Tibial nerve (tissue), 3 donors: ENCODE measurements around the gene MYO15B.

ENCODE experiments used
- POLR2A ChIP-seq, 2 donors: fragments of 450-650 bp; IDR thresholded peaks; one replicate each; pipeline ENCODE4 v1.6.1; 2017; ENCODE audit warnings: antibody characterized with exemption in 2 of 2, mild to moderate bottlenecking in 2 of 2, moderate library complexity in 2 of 2
- TF ChIP-seq, protein P1 (sequence below), 5 experiments: fragments of 200-600 bp in 3 of 5; fragments of 450-650 bp in 2 of 5; sonication (generic) in 3 of 5; IDR thresholded peaks; one replicate each; pipeline ENCODE4 v1.5.1; 2016 to 2019; ENCODE audit warnings: antibody characterized with exemption in 5 of 5, mild to moderate bottlenecking in 3 of 5, moderate library complexity in 2 of 5

DNA sequence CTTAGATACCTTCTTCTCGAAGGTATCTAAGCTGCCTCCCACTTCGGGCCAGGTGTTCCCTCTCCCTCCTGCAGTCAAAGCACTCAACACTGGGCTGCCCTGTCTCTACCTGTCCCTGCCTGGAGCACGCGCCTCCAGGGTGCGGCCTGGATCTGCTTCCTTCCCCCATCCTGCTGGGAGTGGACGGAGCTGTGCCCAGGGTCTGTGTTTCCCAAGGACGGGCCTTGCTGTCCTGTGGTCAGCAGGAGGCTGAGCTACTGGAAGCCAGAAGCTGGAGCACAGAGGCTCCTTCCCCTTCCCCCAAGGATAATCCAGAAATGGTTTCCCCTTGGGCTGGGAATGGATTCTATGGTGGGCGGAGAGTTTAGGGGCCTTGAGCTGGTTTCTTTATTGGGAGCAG lies 45.4 kb upstream of the MYO15B start:
- TF ChIP-seq, protein P1, sequence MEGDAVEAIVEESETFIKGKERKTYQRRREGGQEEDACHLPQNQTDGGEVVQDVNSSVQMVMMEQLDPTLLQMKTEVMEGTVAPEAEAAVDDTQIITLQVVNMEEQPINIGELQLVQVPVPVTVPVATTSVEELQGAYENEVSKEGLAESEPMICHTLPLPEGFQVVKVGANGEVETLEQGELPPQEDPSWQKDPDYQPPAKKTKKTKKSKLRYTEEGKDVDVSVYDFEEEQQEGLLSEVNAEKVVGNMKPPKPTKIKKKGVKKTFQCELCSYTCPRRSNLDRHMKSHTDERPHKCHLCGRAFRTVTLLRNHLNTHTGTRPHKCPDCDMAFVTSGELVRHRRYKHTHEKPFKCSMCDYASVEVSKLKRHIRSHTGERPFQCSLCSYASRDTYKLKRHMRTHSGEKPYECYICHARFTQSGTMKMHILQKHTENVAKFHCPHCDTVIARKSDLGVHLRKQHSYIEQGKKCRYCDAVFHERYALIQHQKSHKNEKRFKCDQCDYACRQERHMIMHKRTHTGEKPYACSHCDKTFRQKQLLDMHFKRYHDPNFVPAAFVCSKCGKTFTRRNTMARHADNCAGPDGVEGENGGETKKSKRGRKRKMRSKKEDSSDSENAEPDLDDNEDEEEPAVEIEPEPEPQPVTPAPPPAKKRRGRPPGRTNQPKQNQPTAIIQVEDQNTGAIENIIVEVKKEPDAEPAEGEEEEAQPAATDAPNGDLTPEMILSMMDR (IDR thresholded peaks at IDR 0.05): no peak
- no peak for TF ChIP-seq POLR2A (IDR thresholded peaks at IDR 0.05)
